WTC11 (cell line): ENCODE results near the gene RTCA.

ENCODE experiments used
- ATF1 ChIP-seq: sonication (generic); formaldehyde crosslinking; IDR thresholded peaks from 2 replicates; pipeline ENCODE4 v1.8.1; 2023; ENCODE audit warnings: mild to moderate bottlenecking, moderate library complexity, missing genetic modification reagents
- CBFB ChIP-seq: sonication (generic); formaldehyde crosslinking; IDR thresholded peaks from 2 replicates; pipeline ENCODE4 v1.8.1; 2022; ENCODE audit warnings: mild to moderate bottlenecking, low read depth, missing genetic modification reagents
- ELF4 ChIP-seq: sonication (generic); formaldehyde crosslinking; IDR thresholded peaks from 2 replicates; pipeline ENCODE4 v1.8.1; 2022; ENCODE audit warnings: low read depth, mild to moderate bottlenecking, moderate library complexity, missing genetic modification reagents
- JUN ChIP-seq: sonication (generic); formaldehyde crosslinking; IDR thresholded peaks from 2 replicates; pipeline ENCODE4 v1.8.0; 2023; ENCODE audit warnings: mild to moderate bottlenecking, missing genetic modification reagents
- NR3C1 ChIP-seq: sonication (generic); formaldehyde crosslinking; conservative IDR thresholded peaks from 2 replicates; pipeline ENCODE4 v1.8.1; 2023; ENCODE audit warnings: low read depth, mild to moderate bottlenecking, missing genetic modification reagents
- SP1 ChIP-seq: sonication (generic); formaldehyde crosslinking; conservative IDR thresholded peaks from 2 replicates; pipeline ENCODE4 v1.8.1; 2022; ENCODE audit warnings: missing genetic modification reagents
- TEAD4 ChIP-seq: sonication (generic); formaldehyde crosslinking; IDR thresholded peaks from 2 replicates; pipeline ENCODE4 v1.8.0; 2022; ENCODE audit warnings: mild to moderate bottlenecking, missing genetic modification reagents
- TF ChIP-seq, protein P1 (sequence below): fragments of 200-600 bp; IDR thresholded peaks from 2 replicates; pipeline ENCODE4 v1.8.0; 2022; ENCODE audit warnings: antibody characterized with exemption
- TF ChIP-seq, protein P2 (sequence below): sonication (generic); formaldehyde crosslinking; IDR thresholded peaks from 2 replicates; pipeline ENCODE4 v1.8.0; 2022; ENCODE audit warnings: mild to moderate bottlenecking, missing genetic modification reagents
- TF ChIP-seq, protein P3 (sequence below): sonication (generic); formaldehyde crosslinking; IDR thresholded peaks from 2 replicates; pipeline ENCODE4 v1.8.0; 2022; ENCODE audit warnings: mild to moderate bottlenecking, missing genetic modification reagents
- TF ChIP-seq, protein P4 (sequence below): sonication (generic); formaldehyde crosslinking; IDR thresholded peaks from 2 replicates; pipeline ENCODE4 v1.8.0; 2023; ENCODE audit warnings: missing genetic modification reagents

DNA sequence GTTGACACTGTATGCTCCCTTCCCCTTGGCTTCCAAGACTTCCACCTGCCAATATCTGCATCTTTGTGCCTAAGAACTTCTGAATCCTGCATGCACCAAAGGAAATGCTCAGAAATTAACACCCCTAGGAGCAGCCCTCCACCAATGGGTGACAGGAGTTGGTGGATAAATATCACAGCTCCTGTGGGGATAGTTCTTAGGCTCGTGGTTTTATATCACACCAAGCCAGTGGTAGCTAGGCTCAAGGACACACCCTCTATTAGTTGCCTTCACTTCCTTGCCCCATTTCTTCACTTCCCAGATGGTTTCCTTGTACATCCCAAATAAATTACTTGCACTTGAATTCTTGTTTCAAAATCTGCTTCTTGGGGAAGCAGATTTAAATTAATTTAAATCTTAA is 69.4 kb downstream of the RTCA start:
- TF ChIP-seq, protein P1, sequence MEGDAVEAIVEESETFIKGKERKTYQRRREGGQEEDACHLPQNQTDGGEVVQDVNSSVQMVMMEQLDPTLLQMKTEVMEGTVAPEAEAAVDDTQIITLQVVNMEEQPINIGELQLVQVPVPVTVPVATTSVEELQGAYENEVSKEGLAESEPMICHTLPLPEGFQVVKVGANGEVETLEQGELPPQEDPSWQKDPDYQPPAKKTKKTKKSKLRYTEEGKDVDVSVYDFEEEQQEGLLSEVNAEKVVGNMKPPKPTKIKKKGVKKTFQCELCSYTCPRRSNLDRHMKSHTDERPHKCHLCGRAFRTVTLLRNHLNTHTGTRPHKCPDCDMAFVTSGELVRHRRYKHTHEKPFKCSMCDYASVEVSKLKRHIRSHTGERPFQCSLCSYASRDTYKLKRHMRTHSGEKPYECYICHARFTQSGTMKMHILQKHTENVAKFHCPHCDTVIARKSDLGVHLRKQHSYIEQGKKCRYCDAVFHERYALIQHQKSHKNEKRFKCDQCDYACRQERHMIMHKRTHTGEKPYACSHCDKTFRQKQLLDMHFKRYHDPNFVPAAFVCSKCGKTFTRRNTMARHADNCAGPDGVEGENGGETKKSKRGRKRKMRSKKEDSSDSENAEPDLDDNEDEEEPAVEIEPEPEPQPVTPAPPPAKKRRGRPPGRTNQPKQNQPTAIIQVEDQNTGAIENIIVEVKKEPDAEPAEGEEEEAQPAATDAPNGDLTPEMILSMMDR = no peak
- TF ChIP-seq CBFB (CRISPR knock-in tag) (no peak), ATF1 (CRISPR knock-in tag) (no peak), ELF4 (CRISPR knock-in tag) (no peak), TEAD4 (no peak), JUN (CRISPR knock-in tag) (no peak), SP1 (CRISPR knock-in tag) (no peak), NR3C1 (CRISPR knock-in tag) (no peak)
- TF ChIP-seq, protein P2, sequence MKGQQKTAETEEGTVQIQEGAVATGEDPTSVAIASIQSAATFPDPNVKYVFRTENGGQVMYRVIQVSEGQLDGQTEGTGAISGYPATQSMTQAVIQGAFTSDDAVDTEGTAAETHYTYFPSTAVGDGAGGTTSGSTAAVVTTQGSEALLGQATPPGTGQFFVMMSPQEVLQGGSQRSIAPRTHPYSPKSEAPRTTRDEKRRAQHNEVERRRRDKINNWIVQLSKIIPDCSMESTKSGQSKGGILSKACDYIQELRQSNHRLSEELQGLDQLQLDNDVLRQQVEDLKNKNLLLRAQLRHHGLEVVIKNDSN (CRISPR knock-in tag) = no peak
- TF ChIP-seq, protein P3, sequence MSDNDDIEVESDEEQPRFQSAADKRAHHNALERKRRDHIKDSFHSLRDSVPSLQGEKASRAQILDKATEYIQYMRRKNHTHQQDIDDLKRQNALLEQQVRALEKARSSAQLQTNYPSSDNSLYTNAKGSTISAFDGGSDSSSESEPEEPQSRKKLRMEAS (CRISPR knock-in tag) = no peak
- TF ChIP-seq, protein P4, sequence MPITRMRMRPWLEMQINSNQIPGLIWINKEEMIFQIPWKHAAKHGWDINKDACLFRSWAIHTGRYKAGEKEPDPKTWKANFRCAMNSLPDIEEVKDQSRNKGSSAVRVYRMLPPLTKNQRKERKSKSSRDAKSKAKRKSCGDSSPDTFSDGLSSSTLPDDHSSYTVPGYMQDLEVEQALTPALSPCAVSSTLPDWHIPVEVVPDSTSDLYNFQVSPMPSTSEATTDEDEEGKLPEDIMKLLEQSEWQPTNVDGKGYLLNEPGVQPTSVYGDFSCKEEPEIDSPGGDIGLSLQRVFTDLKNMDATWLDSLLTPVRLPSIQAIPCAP (CRISPR knock-in tag) = no peak
